M059J (cell line): ENCODE results near the gene DDAH1. TPM values are rescaled to one million over a fixed set of nuclear protein-coding genes. Genes with fewer than 3 reads are reported as not detected.
A peak's percentile ranks its signal among the peaks of the same experiment; 100 is the strongest.
"Not testable (repeated sequence)": the region's sequence is repeated elsewhere in the genome, so short reads cannot be mapped to it uniquely, and the experiment has no call there.

Source experiments
- DNase-seq: peaks from one replicate; pipeline ENCODE4 v3.0.0-alpha.2; 2012; ENCODE audit warnings: low read depth
- total RNA-seq: library from RNA; depleted of rRNA; stranded (reverse); fragments of >200 nt; shearing (Covaris generic); gene quantifications from 2 replicates; pipeline ENCODE4 v1.2.3, GENCODE V29; 2014

DDAH1 gene
- total RNA-seq, 1 experiment from 2014 or later, result 82.7 TPM

GRCh38 chr1:85470130-85470529 is 5.2 kb upstream of the DDAH1 start:
- DNase-seq, result not testable (repeated sequence)

GRCh38 chr1:85467929-85468540 is 3.1 kb upstream of the DDAH1 start:
- DNase-seq, result no peak

GRCh38 chr1:85467036-85467435 is 2.1 kb upstream of the DDAH1 start:
- no peak for DNase-seq

GRCh38 chr1:85465786-85466134 is 801 bp upstream of the DDAH1 start:
- peak; percentile 46 for DNase-seq

DNA sequence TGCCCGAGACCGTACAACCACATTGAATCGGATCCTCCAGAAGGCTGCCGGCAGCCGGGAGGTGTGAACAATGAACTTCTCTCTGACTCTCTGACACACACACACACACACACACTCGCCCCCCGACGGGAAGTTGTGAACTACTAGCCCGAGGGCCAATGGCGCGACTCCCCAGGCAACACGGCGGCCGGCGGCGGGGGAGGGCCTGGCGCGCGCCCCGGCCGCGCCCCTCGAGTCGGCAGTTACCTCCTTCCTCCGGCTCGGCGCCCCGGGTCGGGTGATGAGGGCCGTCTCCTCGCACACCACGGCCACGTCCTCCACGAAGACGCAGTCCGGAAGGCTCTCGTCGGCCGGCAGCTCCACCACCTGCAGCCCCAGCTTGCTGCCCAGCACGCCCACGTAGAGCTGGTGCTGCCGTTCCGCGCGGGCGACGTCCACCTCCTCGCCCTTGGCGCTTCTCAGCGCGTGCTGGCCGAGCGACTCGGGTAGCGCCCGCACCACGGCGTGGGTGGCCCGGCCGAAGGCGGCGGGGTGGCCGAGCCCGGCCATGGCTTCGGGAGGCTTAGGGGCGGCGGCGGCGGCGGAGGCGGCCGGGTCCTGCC is 361 bp downstream of the DDAH1 start:
- peak; percentile 86 for DNase-seq

DNA sequence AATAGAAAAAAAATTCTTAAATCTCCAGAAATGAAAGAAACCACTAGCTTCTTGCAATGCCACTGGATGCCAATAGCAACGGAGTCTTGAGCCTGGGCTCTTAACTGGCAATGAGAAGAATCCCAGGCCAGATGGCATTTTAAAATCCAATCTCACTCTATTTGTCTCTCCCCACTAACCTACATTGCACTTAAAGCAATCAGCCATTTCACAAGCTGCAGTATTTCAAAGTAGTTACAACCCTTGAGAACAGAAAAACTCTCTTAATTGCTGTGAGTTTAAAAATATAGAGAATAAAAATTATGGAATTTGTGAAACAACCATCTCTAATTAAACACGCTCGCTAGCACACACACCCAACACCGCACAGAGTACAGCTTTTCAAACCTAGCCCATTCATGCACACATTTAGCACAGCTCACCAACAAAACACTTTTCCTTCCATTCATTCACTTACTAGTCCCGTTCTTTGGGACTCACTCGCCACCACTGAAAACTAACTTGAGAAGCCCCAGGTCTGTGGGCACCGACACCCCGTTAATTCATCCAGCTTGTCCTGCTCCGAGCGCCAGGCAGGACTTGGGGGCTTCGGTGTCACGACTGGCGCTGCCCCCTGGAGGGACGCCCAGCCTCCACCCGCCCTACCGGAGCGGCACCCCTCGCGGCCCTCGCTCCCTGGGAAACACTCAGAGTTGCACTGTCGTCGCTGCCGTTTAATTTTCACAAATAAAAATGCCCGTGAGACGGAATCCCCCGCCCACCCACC is 1.0 kb downstream of the DDAH1 start:
- DNase-seq, result peak; percentile 67

DNA sequence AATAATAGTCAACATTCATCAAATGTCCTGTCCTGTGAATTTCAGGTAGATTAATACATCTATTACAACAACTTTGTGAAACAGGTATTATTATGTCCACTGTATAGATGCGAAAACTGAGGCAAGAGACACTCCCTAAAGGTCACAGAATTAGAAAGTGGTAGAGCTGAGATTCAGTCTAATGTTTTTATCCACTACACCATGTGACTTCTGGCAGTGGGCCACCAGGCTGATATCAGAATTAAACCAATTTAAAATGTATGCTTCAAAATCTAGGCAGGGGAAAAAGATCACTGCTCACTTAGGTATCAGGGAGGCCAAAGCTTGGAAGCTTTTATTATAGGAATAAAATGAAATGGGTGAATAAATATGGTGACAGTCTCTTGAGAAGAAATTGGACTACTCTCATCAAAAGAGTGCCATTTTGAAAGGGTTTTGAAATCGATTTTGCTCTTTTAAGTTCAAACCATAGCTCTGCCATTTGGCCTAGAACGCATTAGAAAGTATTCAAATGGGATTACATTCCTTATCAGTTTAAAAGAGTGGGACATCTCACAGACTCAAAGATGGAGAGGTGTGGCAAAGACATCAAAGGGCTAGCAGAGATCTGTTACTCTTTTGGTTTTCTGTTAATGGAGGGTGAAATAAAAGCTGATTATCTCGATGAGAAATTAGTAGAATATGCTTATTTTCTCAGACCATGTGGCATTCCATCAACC is 1.9 kb downstream of the DDAH1 start:
- no peak for DNase-seq

DNA sequence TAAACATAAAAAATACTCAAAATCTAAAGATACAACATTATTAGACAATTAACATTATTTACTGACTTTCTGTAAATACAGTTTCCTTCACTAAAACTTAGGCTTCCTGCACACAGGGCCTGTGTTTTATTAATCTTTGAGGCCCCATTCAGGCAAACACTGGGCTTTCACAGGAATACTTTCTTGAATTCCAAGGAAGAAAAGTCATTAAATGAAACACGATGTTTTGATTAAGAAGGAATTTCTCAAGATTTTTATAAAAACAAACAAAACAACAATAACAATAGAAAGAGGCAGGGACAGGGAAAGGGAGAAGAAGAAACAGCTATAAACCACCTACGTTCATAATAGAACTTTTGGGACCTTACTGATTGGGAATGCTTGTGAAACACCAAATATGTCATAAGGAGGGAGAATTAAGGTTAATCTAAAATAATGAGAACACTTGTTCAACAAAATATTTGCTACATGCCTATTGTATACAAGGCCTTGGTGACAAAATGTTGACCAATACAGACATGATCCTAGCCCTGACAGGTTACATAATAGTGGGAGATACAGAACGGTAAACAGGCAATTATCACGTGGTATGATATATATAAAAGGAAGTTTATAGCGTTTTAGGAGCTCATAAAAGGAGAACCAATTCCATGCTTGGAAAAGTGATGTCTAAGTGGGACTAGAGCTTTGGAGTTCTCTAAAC is 3.6 kb downstream of the DDAH1 start:
- DNase-seq, result no peak

GRCh38 chr1:85460555-85461088 is 4.3 kb downstream of the DDAH1 start:
- no peak for DNase-seq

DNA sequence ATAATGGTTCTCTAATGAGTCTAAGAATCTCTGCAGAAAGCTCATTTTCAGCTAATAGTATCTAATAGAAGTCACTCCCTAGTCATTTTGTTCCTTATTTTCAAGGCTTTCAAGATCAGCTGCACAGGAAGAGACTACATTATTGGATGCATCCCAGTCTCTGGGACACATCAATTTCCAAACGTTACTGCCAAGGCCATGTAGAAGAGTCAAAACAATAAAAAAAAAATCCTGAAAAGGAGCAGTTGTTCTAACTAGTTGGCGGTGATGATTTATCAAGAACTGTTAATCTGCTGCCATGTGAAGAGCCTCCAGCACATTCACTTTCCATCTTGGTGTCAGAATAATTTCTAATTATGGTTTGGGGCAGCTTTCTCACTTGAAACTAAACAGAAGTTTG is 5.7 kb downstream of the DDAH1 start:
- no peak for DNase-seq

- peak; percentile 37 for DNase-seq
These were observed 10.7 kb downstream of the DDAH1 start for GRCh38 chr1:85454214-85454613.

- no peak for DNase-seq
These were observed 11.2 kb downstream of the DDAH1 start for GRCh38 chr1:85453640-85454194.

GRCh38 chr1:85452948-85453347 is 12.0 kb downstream of the DDAH1 start:
- DNase-seq, result no peak

- peak; percentile 89 for DNase-seq
These were observed 13.6 kb downstream of the DDAH1 start for GRCh38 chr1:85451236-85451830.

DNA sequence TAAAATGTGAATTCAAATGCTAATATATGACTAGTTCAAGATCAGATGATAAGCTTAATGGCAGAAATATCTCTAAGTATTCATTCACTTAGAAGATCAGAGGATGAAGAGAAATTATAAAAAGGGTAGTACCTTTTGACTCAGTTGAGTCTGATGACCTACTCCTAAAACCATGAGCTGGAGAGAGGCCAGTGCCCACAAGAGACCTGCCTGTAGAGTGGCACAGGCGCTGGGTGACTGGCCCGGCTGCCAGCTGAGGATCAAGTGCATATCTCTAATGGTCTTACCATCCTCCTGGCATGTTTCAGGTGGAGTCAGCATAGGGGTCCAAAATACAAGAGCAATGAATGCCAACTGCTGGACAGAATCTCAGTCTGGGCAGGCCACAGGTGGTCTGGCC is 14.1 kb downstream of the DDAH1 start:
- peak; percentile 91 for DNase-seq

DNA sequence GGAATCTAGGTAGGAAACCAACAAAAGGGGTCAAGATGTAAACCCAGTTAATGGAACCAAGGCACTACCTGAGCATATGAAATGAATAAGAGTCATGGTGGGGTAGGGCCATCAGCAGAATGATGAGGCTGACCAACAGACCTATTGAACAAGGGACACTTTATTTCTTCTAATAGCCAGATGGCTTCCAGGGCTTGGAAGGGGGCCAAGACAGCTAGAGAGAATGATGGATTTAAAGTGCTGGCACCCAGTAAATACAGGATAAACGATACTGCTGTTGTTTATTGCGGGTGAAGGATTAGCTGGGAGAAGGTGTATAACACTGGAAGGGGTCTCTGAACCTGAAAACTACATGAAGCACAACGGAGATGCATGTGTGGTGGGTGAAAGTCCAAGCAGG is 15.6 kb downstream of the DDAH1 start:
- DNase-seq, result no peak

- DNase-seq, result peak; percentile 66
These were observed 16.6 kb downstream of the DDAH1 start for GRCh38 chr1:85448358-85448757.

GRCh38 chr1:85447006-85447943 is 17.7 kb downstream of the DDAH1 start:
- peak; percentile 31 for DNase-seq

- DNase-seq, result no peak
These were observed 19.1 kb downstream of the DDAH1 start for GRCh38 chr1:85445906-85446305.

DNA sequence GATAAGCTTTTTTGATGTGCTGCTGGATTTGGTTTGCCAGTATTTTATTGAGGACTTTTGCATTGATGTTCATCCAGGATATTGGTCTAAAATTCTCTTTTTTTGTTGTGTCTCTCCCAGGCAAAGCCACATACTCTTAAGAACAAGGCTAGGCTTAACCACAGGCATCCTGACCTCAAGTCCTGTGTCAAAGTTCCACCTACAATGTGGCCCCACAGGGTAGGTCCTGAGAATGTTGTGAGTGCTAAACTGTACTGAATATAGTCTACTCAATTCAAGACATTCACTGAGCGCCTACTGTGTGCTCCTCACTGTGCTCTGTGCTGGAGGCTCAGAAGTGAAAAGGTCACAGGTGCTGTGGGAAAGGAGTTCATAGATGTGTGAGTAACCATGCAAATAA is 20.6 kb downstream of the DDAH1 start:
- peak; percentile 71 for DNase-seq
